ENCODE results near the gene CA6. TPM values are rescaled to one million over a fixed set of nuclear protein-coding genes. Genes with fewer than 3 reads are reported as not detected.
"Not testable (repeated sequence)": the region's sequence is repeated elsewhere in the genome, so short reads cannot be mapped to it uniquely, and the experiment has no call there.

Gene CA6
- total RNA-seq, 1 experiment from 2014 or later, result not detected

DNA sequence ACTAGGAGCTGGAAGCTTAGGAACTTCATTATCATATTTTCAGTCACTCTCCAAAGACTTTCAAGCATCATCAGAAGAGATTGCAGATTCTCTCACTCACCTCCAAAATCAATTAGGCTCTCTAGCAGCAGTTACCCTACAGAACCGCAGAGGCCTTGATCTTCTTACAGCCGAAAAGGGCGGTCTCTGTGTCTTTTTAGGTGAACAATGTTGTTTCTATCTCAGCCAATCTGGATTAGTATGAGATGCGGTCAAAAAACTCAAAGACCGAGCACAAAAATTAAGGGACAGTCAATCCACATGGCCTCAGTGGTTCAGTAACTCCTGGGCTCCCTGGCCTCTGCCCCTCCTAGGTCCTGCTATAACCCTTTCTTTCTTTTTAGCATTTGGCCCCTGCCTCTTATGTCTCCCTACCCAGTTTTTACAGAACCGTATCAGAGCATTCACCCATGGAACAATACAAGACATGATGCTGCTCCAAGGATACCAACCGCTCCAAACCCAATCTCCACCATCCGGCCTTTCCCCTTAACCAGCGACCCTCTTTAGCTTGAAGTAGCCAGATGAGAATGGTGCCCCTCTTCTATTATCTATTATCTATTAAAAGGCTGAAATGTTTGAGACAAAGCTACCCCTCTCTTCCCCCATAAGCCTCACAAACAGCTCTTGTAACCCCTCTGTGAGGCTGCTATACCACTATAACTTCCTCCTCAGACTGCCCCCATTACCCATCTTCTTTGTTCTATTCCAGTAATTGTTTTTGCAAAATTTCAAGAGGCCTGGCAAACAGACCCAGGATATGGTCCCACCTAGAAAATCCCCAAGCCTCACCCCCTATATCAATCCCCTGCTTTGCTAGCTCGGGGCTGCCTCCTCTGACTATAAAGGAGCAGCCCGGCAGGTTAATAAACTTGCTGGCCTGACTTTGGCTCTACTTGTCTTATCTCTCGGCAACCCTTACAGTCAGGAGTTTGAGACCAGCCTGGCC lies 18.7 kb upstream of the CA6 start:
- DNase-seq (ENCODE audit: low read depth), result no peak

DNA sequence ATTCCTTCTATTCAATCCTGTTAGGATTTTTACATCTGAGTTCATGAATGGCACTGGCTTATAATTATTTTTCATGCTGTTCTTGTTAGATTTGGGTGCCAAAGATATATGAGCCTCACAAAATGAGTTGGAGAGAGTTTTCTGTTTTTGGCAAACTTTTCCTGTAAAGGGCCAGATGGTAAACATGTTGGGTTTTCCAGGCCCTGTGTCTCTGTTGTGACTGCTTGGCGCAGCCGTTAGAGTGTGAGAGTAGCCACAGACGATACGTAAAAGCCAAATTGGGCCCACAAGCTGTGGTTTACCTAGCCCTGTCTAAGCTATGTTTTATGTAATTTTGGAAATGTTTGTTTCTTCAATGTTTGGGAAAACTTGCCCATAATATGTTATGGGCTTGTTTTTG lies 15.6 kb upstream of the CA6 start:
- DNase-seq (ENCODE audit: low read depth), result no peak

DNA sequence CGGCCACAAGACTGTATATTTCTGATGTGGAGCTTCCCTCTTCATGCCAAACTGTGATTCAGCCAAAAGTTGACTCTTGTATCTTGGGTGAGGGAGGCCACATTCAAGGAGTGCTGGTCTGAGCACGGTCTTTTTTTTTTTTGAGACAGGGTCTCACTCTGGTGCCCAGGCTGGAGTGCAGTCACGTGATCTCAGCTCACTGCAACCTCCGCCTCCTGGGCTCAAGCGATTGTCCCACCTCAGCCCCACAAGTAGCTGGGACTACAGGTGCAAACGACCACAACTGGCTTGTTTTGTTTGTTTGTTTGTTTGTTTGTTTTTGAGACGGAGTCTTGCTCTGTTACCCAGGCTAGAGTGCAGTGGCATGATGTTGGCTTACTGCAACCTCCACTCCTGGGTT lies 8.6 kb upstream of the CA6 start:
- not testable (repeated sequence) for DNase-seq (ENCODE audit: low read depth)

DNA sequence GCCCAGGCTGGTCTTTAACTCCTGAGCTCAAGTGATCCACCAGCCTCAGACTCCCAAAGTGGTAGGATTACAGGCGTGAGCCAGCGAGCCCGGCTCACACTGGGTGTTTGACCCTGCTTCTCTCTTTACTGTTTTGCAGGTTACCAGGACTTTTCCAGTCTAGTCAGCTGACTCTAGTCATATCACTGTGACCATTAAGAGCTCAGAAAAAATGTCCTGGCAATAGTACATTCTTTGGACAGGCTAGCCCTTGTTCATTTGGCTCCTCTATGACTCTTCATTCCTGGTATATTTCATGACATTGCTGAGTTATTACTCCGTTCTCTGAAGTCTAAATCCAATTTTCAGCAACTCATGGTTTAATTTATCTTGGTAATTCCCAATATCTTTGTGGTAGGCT lies 8.0 kb upstream of the CA6 start:
- no peak for DNase-seq (ENCODE audit: low read depth)

DNA sequence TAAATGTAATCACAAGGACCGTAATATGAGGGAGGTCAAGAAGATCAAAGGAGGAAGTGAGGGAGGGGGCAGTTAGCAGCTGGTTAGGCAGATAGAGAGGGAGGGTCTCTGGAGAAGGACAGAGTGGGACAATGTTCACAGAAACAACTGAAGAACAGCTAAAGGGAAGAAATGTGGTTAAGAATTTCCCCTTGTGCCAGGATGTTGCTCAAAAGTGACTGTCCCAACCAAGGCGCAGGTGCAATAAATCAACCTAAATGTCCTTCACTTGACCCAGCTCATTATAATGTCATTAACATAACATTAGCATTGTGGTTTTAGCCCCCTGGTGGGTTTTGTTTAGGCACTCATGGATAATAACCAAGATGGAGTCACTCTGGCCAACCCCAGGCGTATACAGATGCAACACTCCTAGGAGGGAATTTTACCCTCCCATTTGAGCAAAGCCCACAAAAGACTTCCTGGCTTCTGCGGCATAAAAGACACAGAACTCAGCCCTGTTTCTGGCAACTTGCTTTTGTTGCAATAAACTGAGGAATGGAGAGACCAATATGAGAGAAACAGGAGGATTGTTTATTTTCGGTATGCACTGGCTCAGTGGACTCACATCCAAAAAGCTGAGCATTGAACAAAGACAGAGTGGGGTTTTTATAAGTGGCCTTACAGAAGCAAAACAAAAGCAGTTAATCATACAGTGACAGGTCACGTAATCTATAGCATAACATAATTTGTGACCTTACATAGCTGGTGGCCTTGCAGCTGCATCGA lies 7.3 kb upstream of the CA6 start:
- DNase-seq (ENCODE audit: low read depth), result no peak

DNA sequence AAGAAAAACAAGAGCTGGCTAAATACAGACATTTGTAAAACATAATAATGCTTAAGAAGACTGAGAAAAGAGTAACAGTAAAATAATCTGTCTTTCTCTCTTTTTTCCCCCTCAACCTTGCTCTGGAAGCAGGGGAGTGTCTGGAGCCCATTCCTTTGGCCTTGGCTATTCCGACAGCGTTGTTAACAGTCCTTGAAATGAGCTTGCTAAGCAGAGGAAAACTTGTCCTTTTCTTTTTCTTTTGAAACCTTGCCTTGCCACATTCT lies 6.7 kb upstream of the CA6 start:
- DNase-seq (ENCODE audit: low read depth), result no peak

DNA sequence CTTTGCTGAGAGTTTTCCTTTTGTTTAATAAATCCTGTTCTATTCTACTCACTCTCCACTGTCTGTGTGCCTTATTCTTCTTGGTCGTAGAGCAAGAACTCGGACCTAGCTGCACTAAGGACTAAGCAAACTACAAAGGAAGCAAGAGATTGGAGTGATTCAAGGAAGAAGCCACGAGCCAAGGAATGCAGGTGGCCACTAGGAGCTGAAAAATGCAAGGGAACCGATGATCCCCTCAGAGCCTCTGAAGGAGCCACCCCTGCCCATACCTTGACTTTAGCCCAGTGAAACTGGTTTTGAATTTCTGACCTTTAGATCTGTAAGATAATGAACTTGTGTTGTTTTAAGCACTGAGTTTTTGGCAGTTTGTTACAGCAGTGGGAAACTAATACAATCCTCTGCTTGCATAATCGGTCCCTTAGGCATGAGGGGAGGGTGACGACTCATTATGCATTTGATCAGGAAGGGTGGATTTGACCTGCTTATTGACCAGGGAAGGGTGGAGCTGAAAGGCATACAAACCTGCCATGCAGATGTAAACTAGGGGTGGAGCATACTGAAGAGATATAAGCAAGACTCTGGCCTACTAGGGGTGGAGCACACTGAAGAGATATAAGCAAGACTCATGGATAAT lies 6.2 kb upstream of the CA6 start:
- DNase-seq (ENCODE audit: low read depth), result peak; percentile 48

DNA sequence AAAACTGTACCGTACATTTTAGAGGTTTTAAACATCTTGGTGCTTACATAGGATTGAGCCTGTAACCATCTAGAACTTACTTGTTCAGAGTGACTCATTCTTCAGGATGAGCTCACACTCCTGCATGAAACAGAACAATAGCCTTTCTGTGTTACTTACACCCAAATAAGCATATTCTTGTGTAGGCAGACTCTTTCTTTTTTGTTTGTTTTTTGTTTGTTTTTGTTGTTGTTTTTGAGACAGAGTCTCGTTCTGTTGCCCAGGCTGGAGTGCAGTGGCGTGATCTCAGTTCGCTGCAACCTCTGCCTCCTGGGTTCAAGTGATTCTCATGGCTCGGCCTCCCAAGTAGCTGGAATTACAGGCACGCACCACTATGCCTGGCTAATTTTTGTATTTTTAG lies 3.8 kb upstream of the CA6 start:
- peak; percentile 87 for DNase-seq (ENCODE audit: low read depth)

DNA sequence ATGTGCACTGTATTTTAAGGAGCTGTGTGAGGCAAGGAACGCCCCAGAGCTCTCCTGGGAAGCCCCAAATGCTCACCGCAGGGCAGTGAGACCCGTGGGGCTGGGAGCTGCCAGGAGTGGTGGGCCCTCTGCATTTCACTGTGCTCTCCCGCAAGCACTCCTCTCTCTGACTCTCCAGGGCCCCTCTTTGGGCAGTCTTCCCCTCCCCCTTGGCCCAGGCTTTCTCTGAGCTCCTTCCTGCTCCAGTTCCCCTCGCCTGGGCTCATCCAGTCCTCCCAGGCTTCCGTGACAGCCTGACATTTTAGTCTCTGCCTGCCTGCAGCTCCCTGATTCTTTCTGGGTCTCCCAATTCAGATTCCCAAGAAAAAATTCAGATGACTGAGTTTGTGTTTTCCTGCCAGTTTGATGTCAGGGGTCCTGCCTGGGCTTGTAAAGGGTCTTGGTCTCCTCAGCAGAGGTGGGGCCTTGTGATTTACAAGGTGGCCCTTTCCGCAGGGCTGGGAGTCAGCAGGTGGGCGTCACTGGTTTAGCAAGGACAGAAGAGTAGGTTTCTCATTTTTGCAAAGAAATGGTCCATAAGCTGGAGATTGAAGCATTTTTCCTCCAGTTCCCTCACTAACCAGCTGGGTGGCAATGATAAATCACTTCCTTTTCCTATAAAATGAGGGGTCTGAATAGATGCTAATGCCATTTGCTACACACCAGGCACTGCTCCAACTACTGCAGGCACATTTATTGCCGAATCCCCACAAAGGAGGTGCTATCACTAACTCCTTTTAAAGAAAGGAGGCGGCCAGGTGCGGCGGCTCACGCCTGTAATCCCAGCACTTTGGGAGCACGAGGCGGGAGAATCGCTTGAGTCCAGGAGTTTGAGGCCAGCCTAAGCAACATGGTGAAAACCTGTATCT lies 1.9 kb upstream of the CA6 start:
- no peak for DNase-seq (ENCODE audit: low read depth)

DNA sequence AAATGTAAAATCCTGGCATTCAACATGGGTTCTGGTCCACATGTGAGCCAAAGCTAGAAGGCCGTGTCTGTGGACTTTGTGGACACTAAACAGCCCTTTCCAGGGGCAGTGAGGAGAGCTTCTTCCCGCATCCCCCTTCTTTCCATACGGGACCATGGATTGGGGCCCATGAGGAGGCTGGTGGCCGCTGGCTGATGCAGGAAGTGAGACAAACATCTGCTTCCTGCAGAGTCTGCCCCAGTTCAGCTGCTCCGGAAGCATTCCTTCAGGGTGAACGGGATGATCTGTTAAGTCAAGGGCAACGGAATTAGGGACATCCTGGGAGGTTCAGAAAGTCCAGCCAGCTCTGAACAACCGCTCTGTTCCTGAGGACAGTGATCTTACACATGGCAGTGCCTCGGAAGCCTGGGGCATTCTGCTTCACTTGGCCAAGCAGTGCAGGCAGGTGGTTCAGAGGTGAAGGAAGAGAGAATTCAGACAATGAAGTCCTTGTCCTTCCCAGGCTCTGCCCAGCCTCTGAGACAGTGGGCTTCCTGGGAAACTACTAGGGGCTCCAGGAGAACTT lies 1.5 kb downstream of the CA6 start:
- DNase-seq (ENCODE audit: low read depth), result peak; percentile 12

DNA sequence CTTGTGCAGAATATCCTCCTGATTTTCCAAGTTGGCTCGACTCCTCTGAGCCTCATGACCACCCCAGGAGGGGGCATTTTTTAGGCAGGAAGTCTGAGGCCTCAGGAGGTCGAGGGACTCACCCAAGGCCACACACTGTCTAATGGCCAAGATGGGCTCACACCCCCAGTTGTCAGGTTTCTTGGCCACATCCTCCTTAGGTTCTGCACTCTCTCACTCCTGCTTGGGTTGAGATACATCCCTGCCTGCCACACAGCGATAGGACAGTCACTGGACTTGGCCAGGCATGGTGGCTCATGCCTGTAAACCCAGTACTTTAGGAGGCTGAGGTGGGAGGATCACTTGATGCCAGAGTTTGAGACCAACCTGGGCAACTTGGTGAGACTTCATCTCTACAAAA lies 4.6 kb downstream of the CA6 start:
- no peak for DNase-seq (ENCODE audit: low read depth)

DNA sequence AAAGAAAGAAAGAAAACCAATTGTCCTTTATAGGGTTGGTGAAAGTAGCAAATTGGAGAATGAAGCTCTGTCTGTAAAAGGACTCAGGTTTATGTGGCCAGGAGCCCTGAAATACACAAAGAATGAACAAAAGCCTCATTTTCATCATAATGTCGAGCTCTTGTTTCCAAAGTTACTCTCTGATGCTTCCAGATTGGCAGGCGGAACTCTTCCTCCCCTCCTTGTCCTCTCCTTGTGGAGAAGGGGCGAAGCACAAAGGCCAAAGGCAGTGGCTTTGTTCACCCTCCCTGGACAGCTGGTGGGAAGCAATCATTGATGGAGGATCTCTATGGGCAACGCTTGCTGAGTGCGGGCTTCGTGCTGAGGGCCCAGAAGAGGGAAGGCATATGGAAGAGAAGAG lies 5.6 kb downstream of the CA6 start:
- no peak for DNase-seq (ENCODE audit: low read depth)

DNA sequence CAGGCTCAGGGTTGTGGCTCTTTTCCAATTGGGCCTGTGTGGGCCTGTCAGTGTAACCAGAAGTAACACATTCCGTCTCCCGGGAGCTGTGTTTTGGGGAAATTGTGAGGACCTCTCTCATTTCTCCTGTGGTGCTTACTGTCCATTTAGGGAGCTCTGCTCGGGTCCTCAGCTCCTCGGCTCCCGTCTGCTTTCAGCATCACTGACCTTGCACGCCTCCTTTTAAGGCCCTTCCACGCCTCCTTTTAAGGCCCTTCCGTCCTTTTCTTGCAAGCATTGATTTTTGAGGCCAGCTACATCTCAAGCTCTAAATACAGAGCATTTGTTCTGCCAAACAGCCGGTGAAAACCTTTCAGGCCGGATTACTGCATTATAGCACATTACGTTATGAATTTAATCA lies 9.7 kb downstream of the CA6 start:
- DNase-seq (ENCODE audit: low read depth), result no peak

DNA sequence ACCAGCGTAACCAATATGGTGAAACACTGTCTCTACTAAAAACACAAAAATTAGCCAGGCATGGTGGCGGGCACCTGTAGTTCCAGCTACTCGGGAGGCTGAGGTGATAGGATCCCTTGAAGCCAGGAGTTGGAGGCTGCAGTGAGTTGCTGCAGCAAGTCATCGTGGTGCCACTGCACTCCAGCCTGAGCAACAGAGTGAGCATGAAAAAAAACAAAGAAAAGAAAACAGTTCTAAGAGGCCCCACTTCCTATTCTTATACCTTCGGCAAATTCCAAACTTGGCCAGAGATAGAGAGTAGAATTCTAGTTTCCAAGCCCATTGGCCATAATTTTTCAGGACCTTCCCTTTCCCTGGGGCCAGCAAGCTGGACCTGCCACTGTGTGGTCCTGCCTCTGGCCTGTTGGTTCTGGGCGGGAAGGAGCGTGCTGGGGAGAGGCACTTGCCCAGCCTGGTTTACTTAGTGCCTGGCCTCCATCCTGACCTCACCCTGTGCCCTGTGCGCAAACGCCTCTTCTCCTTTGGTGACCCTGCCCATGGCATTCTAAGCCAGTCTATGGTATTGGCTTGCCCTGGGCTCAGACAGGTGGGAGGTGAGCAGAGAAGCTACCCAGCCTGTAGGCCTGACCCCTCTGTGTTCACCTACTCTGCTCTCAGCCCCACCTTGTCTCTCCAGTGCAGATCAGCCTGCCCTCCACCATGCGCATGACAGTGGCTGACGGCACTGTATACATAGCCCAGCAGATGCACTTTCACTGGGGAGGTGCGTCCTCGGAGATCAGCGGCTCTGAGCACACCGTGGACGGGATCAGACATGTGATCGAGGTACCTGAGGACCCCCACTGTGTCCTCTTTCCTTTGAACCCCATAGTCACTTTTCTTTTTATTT lies 11.0 kb downstream of the CA6 start:
- no peak for DNase-seq (ENCODE audit: low read depth)

DNA sequence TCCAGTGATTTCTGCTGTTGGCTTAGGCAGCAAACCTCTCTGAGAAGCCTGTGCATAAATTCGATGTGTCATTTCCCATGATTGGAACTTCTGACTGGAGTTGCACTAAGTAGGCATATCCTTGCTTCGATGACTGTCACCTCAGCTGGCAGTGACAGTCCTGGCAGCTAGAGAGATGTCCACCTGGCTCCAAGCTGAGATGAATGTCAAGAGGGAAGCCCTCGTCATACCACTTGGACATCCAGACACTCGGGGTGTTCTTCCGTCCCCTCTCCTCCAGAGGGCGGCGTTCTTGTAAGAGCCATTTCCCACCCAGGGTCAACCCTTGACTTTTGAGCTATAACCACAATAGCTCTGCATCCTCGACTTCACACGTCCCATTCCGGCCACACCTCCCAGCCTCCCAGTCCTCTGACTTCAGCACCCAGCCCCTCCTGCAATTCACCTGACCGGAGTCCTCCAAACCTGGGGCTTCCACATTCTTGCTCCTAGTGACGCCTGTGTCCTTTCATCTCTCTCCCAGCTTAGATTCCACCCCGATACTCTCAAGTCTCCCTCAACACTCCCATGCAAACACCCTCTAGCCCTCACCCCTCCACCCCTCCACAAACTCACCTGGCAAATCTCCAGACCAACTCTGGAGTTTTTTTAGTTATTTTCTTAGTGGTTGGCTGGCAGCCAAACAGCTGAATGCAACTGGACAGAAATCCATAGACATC lies 17.3 kb downstream of the CA6 start:
- DNase-seq (ENCODE audit: low read depth), result peak; percentile 59

DNA sequence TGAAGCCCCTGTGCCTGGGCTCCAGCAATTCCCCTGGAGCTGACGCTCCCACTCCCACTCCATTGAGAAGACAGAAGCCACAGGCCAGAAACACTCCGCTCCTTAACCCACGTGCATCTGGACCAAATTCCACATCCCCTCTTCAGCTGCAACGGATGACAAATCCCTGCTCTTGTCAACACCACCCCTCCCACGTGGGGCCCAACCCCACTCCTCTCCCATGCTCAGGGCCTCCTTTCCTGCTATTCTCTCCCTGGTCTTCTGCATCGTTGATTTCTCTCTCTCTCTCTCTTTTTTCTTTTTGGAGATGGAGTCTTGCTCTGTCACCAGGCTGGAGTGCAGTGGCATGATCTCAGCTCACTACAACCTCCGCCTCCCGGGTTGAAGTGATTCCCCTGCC lies 18.3 kb downstream of the CA6 start:
- no peak for DNase-seq (ENCODE audit: low read depth)

DNA sequence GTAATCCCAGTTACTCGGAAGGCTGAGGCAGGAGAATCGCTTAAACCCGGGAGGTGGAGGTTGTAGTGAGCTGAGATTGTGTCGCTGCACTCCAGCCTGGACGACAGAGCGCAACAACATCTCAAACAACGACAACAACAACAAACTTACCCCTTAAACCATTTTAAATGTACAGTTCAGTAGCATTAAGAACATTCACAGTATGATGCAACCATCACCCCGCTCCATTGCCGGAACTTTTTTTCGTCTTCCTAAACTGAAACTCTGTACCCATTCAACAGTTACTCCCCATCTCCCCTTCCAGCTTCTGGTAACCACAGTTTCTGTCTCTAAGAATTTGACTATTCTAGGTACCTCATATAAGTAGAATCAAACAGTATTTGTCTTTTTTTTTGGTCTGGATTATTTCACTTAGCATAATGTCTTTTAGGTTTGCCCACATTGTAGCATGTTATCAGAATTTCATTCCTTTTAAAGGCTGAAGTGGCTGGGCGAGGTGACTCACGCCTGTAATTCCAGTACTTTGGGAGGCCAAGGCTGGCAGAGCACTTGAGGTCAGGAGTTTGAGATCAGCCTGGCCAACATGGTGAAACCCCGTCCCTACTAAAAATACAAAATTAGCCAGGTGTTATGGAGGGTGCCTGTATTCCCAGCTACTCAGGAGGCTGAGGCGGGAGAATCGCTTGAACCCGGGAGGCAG lies 19.6 kb downstream of the CA6 start:
- peak; percentile 18 for DNase-seq (ENCODE audit: low read depth)

DNA sequence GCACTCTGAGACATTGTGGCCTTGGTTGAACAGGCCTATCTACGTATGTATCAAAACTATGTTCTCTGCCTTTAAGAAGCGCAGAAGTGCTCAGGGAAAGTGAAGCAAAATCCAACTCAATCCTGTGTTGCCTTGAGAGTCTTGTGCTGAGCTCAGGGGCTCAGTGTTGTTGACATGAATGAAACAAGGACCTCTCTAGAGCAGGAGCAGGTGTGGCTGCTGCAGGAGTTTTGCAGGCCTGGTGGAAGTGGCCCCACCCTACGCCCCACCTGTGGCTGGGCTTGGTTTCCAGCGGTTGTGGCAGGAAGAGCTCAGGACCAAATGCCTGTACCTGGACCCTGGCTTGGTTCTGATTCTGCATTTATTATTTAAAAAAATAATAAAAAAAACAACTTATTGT lies 20.9 kb downstream of the CA6 start:
- DNase-seq (ENCODE audit: low read depth), result no peak

DNA sequence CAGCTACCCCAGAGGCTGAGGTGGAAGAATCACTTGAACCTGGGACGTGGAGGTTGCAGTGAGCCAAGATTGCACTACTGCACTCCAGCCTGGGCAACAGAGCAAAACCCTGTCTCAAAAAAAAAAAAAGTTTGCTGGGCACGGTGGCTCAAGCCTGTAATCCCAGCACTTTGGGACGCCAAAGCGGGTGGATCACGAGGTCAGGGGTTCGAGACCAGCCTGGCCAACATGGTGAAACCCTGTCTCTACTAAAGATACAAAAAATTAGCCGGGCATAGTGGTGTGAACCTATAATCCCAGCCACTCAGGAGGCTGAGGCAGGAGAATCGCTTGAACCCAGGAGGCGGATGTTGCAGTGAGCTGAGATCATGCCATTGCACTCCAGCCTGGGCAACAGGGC lies 23.2 kb downstream of the CA6 start:
- DNase-seq (ENCODE audit: low read depth), result not testable (repeated sequence)
